ENCODE data around the gene ERAS. TPM values are rescaled to one million over a fixed set of nuclear protein-coding genes. Genes with fewer than 3 reads are reported as not detected.
"Not testable (repeated sequence)": the region's sequence is repeated elsewhere in the genome, so short reads cannot be mapped to it uniquely, and the experiment has no call there.

ERAS gene
- total RNA-seq, 1 experiment from 2014 or later = not detected

DNA sequence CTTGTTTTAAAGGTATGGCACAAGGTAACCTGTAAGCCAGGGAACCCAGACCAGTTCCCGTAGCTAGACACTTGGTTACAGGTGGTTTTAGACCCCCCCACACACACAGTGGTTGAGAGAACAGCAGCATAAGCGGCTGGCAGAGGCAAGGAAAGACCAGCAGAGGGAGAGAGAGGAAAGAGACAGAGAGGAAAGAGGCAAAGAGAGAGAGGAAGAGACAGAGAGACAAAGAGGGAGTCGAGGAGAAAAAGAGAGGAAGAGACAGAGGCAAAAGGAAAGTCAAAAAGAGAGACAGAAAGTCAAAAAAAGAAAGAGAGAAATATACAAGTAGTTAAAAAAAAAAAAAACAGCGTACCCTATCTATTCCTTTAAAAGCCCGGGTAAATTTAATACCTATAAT, 28.6 kb downstream of the ERAS start:
- Histone ChIP-seq H3K36me3 (ENCODE audit: low read depth, low read length) (no peaks in the 10 kb centered on the region), H3K4me2 (ENCODE audit: low read length) (peak overlapping the region; percentile 59), H3F3A (ENCODE audit: low read length, unreplicated experiment) (no peaks in the 10 kb centered on the region), H4K20me1 (ENCODE audit: low read length) (no peaks in the 10 kb centered on the region), H2AFZ (ENCODE audit: low read length) (0 out of 2 replicates have a peak overlapping the region, but pooled peaks have one; percentile 48), H3K27ac (ENCODE audit: low read length) (no peak overlapping the region), H3K9me3 (ENCODE audit: low read length) (no peaks in the 10 kb centered on the region), H3K79me2 (ENCODE audit: low read length) (no peaks in the 10 kb centered on the region), H3K4me3 (ENCODE audit: low read length) (peak overlapping the region; percentile 35; the same call in 1 of the 2 replicates), H3K27me3 (ENCODE audit: low read length) (no peaks in the 10 kb centered on the region), H3K4me1 (ENCODE audit: insufficient read depth, low read length) (no peaks in the 10 kb centered on the region), H3K9ac (ENCODE audit: low read length) (no peak overlapping the region), H3K9me2 (replicated peaks; ENCODE audit: low read length) (no peaks in the 10 kb centered on the region)
- ATAC-seq (peak; percentile 59), DNase-seq (peak; percentile 67)
- no TSS peak for BruUV-seq (replicated peaks)
- TF ChIP-seq CTCF (conservative IDR thresholded peaks at IDR 0.05; ENCODE audit: low read depth, low read length) (peak; percentile 56), EZH2 (IDR thresholded peaks at IDR 0.05; ENCODE audit: low read length, unreplicated experiment) (no peak)
- intact Hi-C loops (cut with micrococcal nuclease) = loop anchor here (2.0 kb wide), 1 partner anchor 36 kb away; no protein-coding TSS in a partner anchor
- CTCF ChIA-PET = no interaction called here
- POLR2A ChIA-PET (ENCODE audit: unreplicated experiment) = no interaction called here

DNA sequence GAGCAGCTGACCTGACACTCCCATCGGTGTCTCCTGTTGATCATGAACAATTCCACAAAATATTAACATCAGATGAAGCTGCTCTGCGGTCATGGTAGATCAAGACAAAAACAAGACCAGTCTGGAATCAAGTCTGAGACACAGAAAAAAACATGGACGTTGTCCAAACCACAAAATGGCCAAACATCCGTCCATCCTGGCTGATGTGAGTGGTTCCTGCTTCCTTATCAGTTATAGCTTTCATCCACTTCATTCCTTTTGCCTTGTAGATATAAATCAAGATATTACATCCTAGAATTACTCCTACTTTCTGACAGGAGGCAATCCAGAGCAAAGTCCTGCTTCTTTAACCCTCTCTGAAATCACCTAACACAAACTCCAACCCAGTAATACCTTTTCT, 37.9 kb downstream of the ERAS start:
- Histone ChIP-seq H3K36me3 (ENCODE audit: low read depth, low read length) (no peaks in the 10 kb centered on the region), H3K4me2 (ENCODE audit: low read length) (peak overlapping the region; percentile 37), H4K20me1 (ENCODE audit: low read length) (no peaks in the 10 kb centered on the region), H3K9me2 (replicated peaks; ENCODE audit: low read length) (no peaks in the 10 kb centered on the region), H3F3A (ENCODE audit: low read length, unreplicated experiment) (no peaks in the 10 kb centered on the region), H3K4me3 (ENCODE audit: low read length) (no peak overlapping the region), H3K79me2 (ENCODE audit: low read length) (no peaks in the 10 kb centered on the region), H3K9ac (ENCODE audit: low read length) (no peak overlapping the region), H3K27me3 (ENCODE audit: low read length) (no peaks in the 10 kb centered on the region), H3K4me1 (ENCODE audit: insufficient read depth, low read length) (peaks cover 20% of the 10 kb centered on the region), H3K27ac (ENCODE audit: low read length) (no peak overlapping the region), H2AFZ (ENCODE audit: low read length) (no peak overlapping the region), H3K9me3 (ENCODE audit: low read length) (no peaks in the 10 kb centered on the region)
- ChIA-PET CTCF (no interaction called here), POLR2A (ENCODE audit: unreplicated experiment) (no interaction called here)
- intact Hi-C loops (cut with micrococcal nuclease) = no loop called here
- DNase-seq (peak; percentile 42), ATAC-seq (no peak)
- TF ChIP-seq EZH2 (IDR thresholded peaks at IDR 0.05; ENCODE audit: low read length, unreplicated experiment) (no peak), EZH2phosphoT487 (IDR thresholded peaks at IDR 0.05; ENCODE audit: borderline replicate concordance, low read length) (no peak), CTCF (conservative IDR thresholded peaks at IDR 0.05; ENCODE audit: low read depth, low read length) (no peak)
- BruUV-seq (replicated peaks) = no TSS peak

DNA sequence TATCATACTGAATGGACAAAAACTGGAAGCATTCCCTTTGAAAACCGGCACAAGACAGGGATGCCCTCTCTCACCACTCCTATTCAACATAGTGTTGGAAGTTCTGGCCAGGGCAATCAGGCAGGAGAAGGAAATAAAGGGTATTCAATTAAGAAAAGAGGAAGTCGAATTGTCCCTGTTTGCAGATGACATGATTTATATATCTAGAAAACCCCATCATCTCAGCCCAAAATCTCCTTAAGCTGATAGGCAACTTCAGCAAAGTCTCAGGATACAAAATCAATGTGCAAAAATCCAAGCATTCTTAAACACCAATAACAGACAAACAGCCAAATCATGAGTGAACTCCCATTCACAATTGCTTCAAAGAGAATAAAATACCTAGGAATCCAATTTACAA, 45.7 kb downstream of the ERAS start:
- H3K27ac ChIP-seq (ENCODE audit: low read length); H3K36me3 ChIP-seq (ENCODE audit: low read depth, low read length); H3K4me2 ChIP-seq (ENCODE audit: low read length); H4K20me1 ChIP-seq (ENCODE audit: low read length); H3F3A ChIP-seq (ENCODE audit: low read length, unreplicated experiment); H3K4me1 ChIP-seq (ENCODE audit: insufficient read depth, low read length); H3K9me3 ChIP-seq (ENCODE audit: low read length); H3K4me3 ChIP-seq (ENCODE audit: low read length); H3K27me3 ChIP-seq (ENCODE audit: low read length); POLR2A ChIA-PET (ENCODE audit: unreplicated experiment); BruUV-seq (replicated peaks); DNase-seq; H3K79me2 ChIP-seq (ENCODE audit: low read length); H3K9me2 ChIP-seq (replicated peaks; ENCODE audit: low read length); intact Hi-C loops (cut with micrococcal nuclease); H2AFZ ChIP-seq (ENCODE audit: low read length); CTCF ChIA-PET; H3K9ac ChIP-seq (ENCODE audit: low read length); ATAC-seq: not testable (repeated sequence)

GRCh38 chrX:48876944-48877343, 50.6 kb downstream of the ERAS start:
- H3K27me3 ChIP-seq (ENCODE audit: low read length); H3K9ac ChIP-seq (ENCODE audit: low read length); H4K20me1 ChIP-seq (ENCODE audit: low read length); BruUV-seq (replicated peaks); CTCF ChIA-PET; H3F3A ChIP-seq (ENCODE audit: low read length, unreplicated experiment); H3K27ac ChIP-seq (ENCODE audit: low read length); H3K4me1 ChIP-seq (ENCODE audit: insufficient read depth, low read length); ATAC-seq; H3K79me2 ChIP-seq (ENCODE audit: low read length); H2AFZ ChIP-seq (ENCODE audit: low read length); intact Hi-C loops (cut with micrococcal nuclease); H3K4me3 ChIP-seq (ENCODE audit: low read length); POLR2A ChIA-PET (ENCODE audit: unreplicated experiment); H3K9me2 ChIP-seq (replicated peaks; ENCODE audit: low read length); DNase-seq; H3K4me2 ChIP-seq (ENCODE audit: low read length); H3K9me3 ChIP-seq (ENCODE audit: low read length); H3K36me3 ChIP-seq (ENCODE audit: low read depth, low read length): not testable (repeated sequence)
